ENCODE data around the gene PARD3.
"Not testable (repeated sequence)": the region's sequence is repeated elsewhere in the genome, so short reads cannot be mapped to it uniquely, and the experiment has no call there.

Gene PARD3

GRCh38 chr10:34762603-34763299, 52.3 kb downstream of the PARD3 start:
- DNase-seq: no peak

- no peak for DNase-seq
Measured at GRCh38 chr10:34762156-34762555, 52.9 kb downstream of the PARD3 start.

GRCh38 chr10:34761453-34761852, 53.6 kb downstream of the PARD3 start:
- DNase-seq: no peak

- no peak for DNase-seq
Measured at GRCh38 chr10:34760606-34761005, 54.5 kb downstream of the PARD3 start.

- DNase-seq: no peak
Measured at GRCh38 chr10:34759837-34760215, 55.3 kb downstream of the PARD3 start.

- DNase-seq: no peak
Measured at GRCh38 chr10:34759161-34759836, 55.8 kb downstream of the PARD3 start.

- peak; percentile 3 for DNase-seq
Measured at GRCh38 chr10:34758447-34758996, 56.6 kb downstream of the PARD3 start.

GRCh38 chr10:34757933-34758332, 57.2 kb downstream of the PARD3 start:
- DNase-seq: no peak

GRCh38 chr10:34757181-34757580, 57.9 kb downstream of the PARD3 start:
- not testable (repeated sequence) for DNase-seq

- DNase-seq: no peak
Measured at GRCh38 chr10:34756584-34756983, 58.5 kb downstream of the PARD3 start.

- no peak for DNase-seq
Measured at GRCh38 chr10:34753014-34753757, 61.9 kb downstream of the PARD3 start.

GRCh38 chr10:34751272-34751671, 63.8 kb downstream of the PARD3 start:
- no peak for DNase-seq

GRCh38 chr10:34750795-34751194, 64.3 kb downstream of the PARD3 start:
- DNase-seq: not testable (repeated sequence)

GRCh38 chr10:34748767-34749166, 66.3 kb downstream of the PARD3 start:
- no peak for DNase-seq

- DNase-seq: no peak
Measured at GRCh38 chr10:34748357-34748756, 66.7 kb downstream of the PARD3 start.

GRCh38 chr10:34746094-34746493, 69.0 kb downstream of the PARD3 start:
- no peak for DNase-seq

GRCh38 chr10:34745244-34745643, 69.9 kb downstream of the PARD3 start:
- no peak for DNase-seq

GRCh38 chr10:34744590-34744989, 70.5 kb downstream of the PARD3 start:
- DNase-seq: no peak

GRCh38 chr10:34743814-34744213, 71.3 kb downstream of the PARD3 start:
- no peak for DNase-seq

- no peak for DNase-seq
Measured at GRCh38 chr10:34742456-34742855, 72.6 kb downstream of the PARD3 start.

GRCh38 chr10:34741087-34741486, 74.0 kb downstream of the PARD3 start:
- not testable (repeated sequence) for DNase-seq

- DNase-seq: no peak
Measured at GRCh38 chr10:34740321-34740720, 74.8 kb downstream of the PARD3 start.

GRCh38 chr10:34739915-34740314, 75.2 kb downstream of the PARD3 start:
- no peak for DNase-seq

GRCh38 chr10:34737772-34738169, 77.3 kb downstream of the PARD3 start:
- no peak for DNase-seq

All from activated CD4-positive, alpha-beta T cell treated with anti-CD3 and anti-CD28 coated beads, Interleukin-2, Interleukin-6, amounts not matched to agents 100 ng/mL and 50 ng/mL, durations not matched to agents 16 hours and 8 hours (primary cell).